ENCODE measurements around the gene MEST.
"Not testable (repeated sequence)": the region's sequence is repeated elsewhere in the genome, so short reads cannot be mapped to it uniquely, and the experiment has no call there.

The MEST gene, protein sequence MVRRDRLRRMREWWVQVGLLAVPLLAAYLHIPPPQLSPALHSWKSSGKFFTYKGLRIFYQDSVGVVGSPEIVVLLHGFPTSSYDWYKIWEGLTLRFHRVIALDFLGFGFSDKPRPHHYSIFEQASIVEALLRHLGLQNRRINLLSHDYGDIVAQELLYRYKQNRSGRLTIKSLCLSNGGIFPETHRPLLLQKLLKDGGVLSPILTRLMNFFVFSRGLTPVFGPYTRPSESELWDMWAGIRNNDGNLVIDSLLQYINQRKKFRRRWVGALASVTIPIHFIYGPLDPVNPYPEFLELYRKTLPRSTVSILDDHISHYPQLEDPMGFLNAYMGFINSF

GRCh38 chr7:130491841-130492522 is at the start of gene MEST:
MEST (plus strand) TSS chr7:130492085; CDS start chr7:130492314, 229 bp downstream.
- peak; percentile 48 for DNase-seq

GRCh38 chr7:130442601-130443000 is 49.3 kb upstream of the MEST start:
- no peak for DNase-seq

DNA sequence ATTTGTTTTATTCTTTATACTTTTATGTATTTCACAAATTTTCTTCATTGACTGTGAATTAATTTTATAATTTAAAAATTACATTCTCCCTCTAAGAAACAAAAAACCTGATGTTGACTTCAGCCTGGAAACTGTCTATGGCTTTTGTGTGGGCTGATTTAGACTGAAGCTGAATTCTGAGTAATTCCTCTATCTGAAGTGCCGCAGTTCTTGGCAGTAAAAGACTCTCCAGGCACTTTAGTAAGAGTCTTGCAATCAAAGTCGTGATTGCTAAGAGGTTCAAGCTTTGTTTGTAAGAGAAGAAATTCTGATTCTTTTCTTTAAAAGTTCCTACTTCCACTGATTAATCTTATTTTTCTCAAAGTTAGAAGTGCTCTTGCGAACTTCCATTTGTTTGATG is 47.7 kb upstream of the MEST start:
- peak; percentile 86 for DNase-seq

DNA sequence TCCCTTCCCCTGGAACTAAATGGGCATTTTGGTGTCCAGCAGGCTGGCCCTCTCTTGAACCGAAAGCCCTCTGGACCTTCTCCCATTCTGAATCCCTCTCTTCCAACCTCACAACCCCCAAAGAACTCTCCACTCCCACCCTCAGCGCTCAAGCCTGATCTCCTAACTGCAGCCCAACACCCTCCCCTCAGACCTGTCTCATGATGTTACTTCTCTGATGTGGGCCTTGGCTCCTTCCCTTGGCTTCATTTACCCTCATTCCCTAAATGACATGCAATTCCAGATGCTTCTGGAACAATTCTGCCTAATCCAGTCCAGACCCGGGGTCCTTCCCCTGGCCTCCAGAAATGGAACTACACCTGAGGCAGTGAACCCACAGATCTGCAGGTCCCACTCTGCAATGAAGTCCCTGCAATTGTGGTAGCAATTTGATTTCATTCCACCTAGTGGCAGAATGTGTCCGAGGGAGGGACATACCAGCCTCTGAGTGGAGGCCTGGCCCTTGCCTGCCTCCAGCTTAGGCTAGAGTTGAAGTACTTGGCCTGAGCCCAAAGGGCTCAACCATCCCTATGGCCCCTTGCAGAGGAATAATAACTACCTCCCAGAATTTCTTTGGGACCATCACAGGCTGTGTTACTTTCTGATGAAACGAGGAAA is 47.0 kb upstream of the MEST start:
- no peak for DNase-seq

DNA sequence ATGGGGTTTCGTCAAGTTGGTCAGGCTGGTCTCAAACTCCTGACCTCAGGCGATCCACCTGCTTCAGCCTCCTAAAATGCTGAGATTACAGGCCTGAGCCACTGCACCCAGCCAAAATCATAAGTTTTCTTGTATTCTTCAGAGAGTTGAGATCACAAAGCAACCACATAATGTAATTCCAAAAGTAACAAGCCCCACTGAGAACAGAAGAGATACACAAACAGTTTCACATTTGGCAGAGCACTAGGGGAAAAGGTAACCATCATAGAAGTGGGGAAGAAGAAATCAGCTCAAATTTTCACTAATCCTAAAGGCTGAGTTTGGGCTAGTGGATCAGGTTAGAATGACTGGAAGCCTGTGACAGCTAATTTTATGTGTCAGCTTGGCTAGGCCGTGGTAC is 45.6 kb upstream of the MEST start:
- no peak for DNase-seq

DNA sequence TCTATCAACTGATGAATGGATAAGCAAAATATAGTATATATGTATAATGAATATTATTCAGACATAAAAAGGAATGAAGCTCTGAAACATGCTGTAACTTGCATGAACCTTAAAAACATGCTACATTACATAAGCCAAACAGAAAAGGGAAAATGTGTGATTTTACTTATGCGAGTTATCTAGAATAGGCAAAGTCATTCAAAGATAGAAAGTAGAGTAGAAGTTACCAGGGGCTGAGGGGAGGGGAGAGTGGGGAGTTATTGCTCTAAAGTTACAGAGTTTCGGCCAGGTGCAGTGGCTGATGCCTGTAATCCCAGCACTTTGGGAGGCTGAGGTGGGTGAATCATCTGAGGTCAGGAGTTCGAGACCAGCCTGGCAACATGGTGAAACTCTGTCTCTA is 40.5 kb upstream of the MEST start:
- not testable (repeated sequence) for DNase-seq

- DNase-seq = no peak
These were observed 38.9 kb upstream of the MEST start for GRCh38 chr7:130452951-130453350.

DNA sequence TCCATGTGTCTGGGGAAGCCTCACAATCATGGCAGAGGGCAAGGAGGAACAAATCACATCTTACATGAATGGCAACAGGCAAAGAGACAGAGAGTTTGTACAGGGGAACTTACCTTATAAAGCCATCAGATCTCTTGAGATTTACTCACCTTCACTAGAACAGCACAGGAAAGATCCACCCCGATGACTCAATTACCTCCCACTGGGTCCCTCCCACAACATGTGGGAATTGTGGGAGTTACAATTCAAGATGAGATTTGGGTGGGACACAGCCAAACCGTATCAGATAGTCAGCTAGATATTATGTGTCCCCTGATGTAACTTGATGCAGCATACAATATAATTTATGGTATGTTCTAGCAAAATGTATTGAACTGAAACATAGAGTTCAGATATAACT is 36.9 kb upstream of the MEST start:
- no peak for DNase-seq

- no peak for DNase-seq
These were observed 33.6 kb upstream of the MEST start for GRCh38 chr7:130458257-130458656.

- no peak for DNase-seq
These were observed 30.6 kb upstream of the MEST start for GRCh38 chr7:130461272-130461671.

DNA sequence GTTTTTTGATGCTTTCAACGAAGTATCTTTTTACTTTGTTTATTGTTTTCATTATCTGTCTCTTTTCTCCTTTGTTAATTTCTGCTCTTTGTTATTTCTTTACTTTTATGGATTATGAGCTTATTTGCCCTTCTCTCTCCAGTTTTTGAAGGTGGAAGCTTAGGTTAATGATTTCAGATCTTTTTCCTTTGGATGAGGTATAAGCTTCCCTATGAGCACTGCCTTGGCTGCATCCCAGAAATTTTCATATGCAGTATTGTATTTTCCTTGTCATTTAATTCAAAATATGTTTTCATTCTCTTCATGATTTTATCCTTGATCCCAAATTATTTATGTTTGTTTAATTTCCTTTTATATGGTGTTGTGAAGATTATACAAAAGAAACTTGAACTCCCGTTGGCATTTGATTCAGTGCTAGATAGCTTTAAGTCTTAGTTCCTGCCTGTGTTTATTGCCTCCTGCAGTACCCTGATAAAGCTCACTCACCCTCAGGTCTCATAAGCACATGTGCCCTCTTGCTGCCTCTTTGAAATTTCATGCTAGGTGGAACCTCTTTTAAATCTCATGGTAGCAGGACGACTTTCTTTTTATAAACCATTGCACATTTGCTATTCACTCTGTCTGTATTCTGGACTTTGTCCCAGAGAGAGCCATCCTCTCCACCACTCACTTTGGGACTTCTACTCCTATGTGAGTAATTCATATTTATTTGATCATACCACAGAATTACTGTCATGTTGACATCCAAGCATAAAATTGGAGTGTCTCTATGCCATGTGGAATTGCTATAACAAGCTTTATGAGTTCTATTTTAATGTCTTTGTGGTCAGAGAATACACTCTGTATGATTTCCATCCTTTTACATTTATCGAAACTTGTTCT is 28.1 kb upstream of the MEST start:
- DNase-seq = peak; percentile 61

GRCh38 chr7:130468612-130469011 is 23.3 kb upstream of the MEST start:
- no peak for DNase-seq

DNA sequence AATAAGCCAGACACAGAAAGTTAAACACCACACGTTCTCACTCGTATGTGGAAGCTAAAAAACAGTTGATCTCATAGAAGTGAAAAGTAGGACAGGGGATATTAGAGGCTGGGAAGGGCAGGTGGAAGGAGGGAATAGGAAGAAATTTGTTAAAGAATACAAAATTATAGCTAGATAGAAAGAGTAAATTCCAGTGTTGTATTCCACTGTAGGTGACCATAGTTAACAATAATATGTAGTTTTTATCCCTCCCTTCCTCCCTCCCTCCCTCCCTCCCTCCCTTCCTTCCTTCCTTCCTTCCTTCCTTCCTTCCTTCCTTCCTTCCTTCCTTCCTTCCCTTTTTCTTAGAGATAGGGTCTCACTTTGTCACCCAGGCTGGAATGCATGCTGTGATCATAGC is 19.9 kb upstream of the MEST start:
- DNase-seq = no peak

- no peak for DNase-seq
These were observed 18.6 kb upstream of the MEST start for GRCh38 chr7:130473289-130473688.

DNA sequence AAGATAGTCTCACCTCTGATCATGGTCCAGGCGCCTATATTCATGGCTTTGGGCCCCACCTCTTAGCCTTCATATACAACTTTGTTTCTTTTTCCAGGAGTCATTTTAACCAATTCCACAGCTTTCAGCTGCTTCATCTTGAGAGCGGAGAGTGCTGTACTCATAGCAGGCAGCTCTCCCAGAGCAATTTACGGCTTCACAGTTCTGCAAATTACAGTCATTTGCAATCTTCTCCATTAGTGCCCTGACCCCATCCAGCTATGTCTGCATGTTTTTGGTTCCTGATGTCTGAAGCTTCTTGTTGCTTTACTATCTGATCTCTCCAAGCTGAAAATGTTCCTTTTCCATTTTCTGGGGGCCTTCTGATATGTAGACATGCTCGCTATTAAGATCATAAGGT is 18.0 kb upstream of the MEST start:
- peak; percentile 23 for DNase-seq

DNA sequence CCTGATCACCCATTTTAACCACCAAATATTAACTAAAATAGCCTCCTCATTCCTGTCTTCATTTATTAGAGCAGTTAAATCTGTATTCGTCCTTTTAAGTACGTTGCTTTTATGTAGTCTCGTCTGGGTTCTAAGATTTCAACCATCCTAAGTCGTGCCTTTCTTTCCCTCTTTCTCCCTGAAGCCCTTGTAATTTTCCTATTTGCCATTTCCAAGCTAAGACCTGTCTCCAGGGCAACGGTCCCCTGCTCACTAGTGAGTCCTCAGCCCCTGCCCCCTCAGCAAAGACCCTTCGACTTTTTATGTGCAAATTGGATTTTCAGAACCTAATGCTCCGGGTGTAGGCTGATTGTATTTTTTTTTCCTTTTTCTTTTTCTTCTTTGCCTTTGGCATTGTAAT is 16.1 kb upstream of the MEST start:
- no peak for DNase-seq

DNA sequence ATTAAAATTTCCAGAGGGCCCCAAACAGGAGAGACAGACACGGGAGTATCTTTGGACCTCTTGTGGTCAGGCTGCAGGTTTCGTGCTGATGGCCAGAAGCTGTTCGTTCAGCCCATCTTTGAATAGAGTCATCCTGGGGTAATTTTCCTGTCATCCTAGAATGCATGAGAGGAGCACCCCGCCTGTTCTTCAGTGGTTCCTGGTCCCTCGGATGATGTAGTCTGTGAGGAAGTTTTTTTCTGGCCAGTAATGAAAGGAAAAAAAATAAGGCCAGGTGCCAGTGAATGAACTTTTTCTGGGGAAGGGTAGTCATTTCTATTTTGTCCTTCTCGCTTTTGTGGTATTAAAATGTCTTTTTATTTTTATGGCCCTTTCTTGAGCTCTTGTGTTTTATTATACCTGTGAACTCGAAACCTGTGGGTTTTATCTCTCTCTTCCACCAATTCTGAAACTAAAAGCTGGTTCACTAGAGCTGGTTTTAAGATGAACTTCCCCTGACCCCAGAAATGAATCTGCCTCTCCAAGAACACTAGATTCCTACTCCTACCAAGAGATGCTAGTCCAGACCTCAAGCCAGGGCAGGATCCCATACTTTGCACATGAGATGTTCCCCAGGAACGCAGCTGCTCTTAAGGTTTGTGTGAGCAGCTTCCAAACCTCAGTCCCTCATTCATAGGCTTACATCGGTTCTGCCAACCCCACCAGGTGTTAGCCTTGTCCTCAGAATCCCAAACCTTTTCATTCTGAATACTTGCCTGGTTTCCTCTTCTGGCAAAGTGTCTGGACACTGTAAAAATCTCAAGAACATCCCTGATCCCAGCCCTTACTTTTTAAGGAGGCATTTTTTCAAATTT is 15.4 kb upstream of the MEST start:
- no peak for DNase-seq

DNA sequence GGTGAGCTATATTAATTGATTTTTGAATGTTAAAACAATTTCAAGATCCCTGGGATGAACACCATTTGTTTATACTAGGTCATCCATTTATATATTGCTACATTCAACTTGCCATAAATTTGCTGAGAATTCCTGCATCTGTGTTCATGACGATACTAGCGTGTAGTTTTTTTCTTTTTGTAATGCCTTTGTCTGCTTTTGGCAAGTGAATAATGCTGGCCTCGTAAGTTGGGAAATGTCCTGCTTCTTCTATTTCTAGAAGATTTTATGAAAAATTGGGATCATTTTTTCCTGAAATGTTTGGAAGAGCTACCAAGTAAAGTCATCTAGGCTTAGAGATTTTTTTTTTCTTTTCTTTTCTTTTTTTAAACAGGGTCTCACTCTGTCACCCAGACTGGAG is 12.9 kb upstream of the MEST start:
- no peak for DNase-seq

- no peak for DNase-seq
These were observed 12.0 kb upstream of the MEST start for GRCh38 chr7:130479716-130480400.

- no peak for DNase-seq
These were observed 10.0 kb upstream of the MEST start for GRCh38 chr7:130481898-130482297.

GRCh38 chr7:130483031-130483430 is 8.9 kb upstream of the MEST start:
- no peak for DNase-seq

DNA sequence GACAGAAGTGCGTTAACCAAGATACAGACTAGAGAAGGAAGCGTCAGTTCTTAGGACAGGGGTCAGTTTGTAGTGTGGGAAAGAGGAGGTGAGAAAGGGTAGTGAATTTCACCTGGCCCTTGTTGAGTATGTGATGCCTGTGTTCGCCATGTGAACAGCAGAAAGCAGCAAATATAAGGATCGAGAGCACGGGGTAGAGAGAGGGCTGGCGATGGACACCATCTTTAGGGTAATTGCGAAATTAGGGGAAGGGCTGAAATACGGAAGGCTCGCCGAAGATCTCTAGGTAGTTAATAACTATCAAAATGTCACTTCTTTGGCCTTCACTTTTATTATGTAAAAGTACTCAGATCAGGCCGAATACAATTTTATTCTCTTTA is 6.2 kb upstream of the MEST start:
- DNase-seq = no peak
